ENCODE data around the gene TRPC6.

The TRPC6 gene

GRCh38 chr11:101586965-101587364, 3.2 kb upstream of the TRPC6 start:
- no peak for TF ChIP-seq CTCF (IDR thresholded peaks at IDR 0.05; ENCODE audit: low read depth, low read length, missing control alignments)

GRCh38 chr11:101584655-101585054, 848 bp upstream of the TRPC6 start:
- TF ChIP-seq CTCF (IDR thresholded peaks at IDR 0.05; ENCODE audit: low read depth, low read length, missing control alignments) = no peak
- no peak for DNase-seq (ENCODE audit: low read depth)
- H3K4me3 ChIP-seq (ENCODE audit: low read depth, low read length) = no peak overlapping the region

More at GRCh38 chr11:101586965-101587364, 3.2 kb upstream of the TRPC6 start:
- DNase-seq (ENCODE audit: low read depth) = no peak
- H3K4me3 ChIP-seq (ENCODE audit: low read depth, low read length) = no peak overlapping the region

GRCh38 chr11:101584129-101584515, 315 bp upstream of the TRPC6 start:
- no peak for TF ChIP-seq CTCF (IDR thresholded peaks at IDR 0.05; ENCODE audit: low read depth, low read length, missing control alignments)
- DNase-seq (ENCODE audit: low read depth) = no peak
- no peak overlapping the region for H3K4me3 ChIP-seq (ENCODE audit: low read depth, low read length)

GRCh38 chr11:101582989-101583250, 887 bp downstream of the TRPC6 start:
- DNase-seq (ENCODE audit: low read depth) = no peak
- no peak overlapping the region for H3K4me3 ChIP-seq (ENCODE audit: low read depth, low read length)
- TF ChIP-seq CTCF (IDR thresholded peaks at IDR 0.05; ENCODE audit: low read depth, low read length, missing control alignments) = no peak

GRCh38 chr11:101582236-101582988, 1.4 kb downstream of the TRPC6 start:
- H3K4me3 ChIP-seq (ENCODE audit: low read depth, low read length) = no peak overlapping the region
- TF ChIP-seq CTCF (IDR thresholded peaks at IDR 0.05; ENCODE audit: low read depth, low read length, missing control alignments) = no peak
- DNase-seq (ENCODE audit: low read depth) = no peak

- DNase-seq (ENCODE audit: low read depth) = no peak
- TF ChIP-seq CTCF (IDR thresholded peaks at IDR 0.05; ENCODE audit: low read depth, low read length, missing control alignments) = no peak
- no peak overlapping the region for H3K4me3 ChIP-seq (ENCODE audit: low read depth, low read length)
These were observed 6.3 kb downstream of the TRPC6 start for GRCh38 chr11:101577461-101577860.

GRCh38 chr11:101576456-101576855, 7.4 kb downstream of the TRPC6 start:
- DNase-seq (ENCODE audit: low read depth) = no peak
- no peak overlapping the region for H3K4me3 ChIP-seq (ENCODE audit: low read depth, low read length)
- TF ChIP-seq CTCF (IDR thresholded peaks at IDR 0.05; ENCODE audit: low read depth, low read length, missing control alignments) = no peak

All from GM12864 (cell line).